Hepatocyte (in vitro differentiated cells): ENCODE measurements around the gene DIDO1. TPM values are rescaled to one million over a fixed set of nuclear protein-coding genes. Genes with fewer than 3 reads are reported as not detected.

Experiments used
- DNase-seq: peaks from one replicate; pipeline ENCODE4 v3.0.0-alpha.2; 2016; ENCODE audit warnings: low spot score
- H2AFZ ChIP-seq: fragments of 200-600 bp; sonication (generic); 2 replicates; pipeline ENCODE4 v1.6.0; 2016; ENCODE audit warnings: antibody characterized with exemption, mild to moderate bottlenecking
- H3K27ac ChIP-seq: fragments of 200-600 bp; sonication (generic); 2 replicates; pipeline ENCODE4 v1.5.1; 2016; ENCODE audit warnings: mild to moderate bottlenecking
- H3K27me3 ChIP-seq: fragments of 200-600 bp; sonication (generic); 2 replicates; pipeline ENCODE4 v1.6.1; 2016
- H3K36me3 ChIP-seq: fragments of 200-600 bp; sonication (generic); replicated peaks from 2 replicates; pipeline ENCODE4 v1.5.1; 2016; ENCODE audit warnings: low read depth; ENCODE audit not compliant: insufficient read depth
- H3K4me1 ChIP-seq: fragments of 200-600 bp; sonication (generic); 2 replicates; pipeline ENCODE4 v1.5.1; 2016; ENCODE audit warnings: mild to moderate bottlenecking, moderate library complexity; ENCODE audit not compliant: insufficient read depth
- H3K4me2 ChIP-seq: fragments of 200-600 bp; sonication (generic); 2 replicates; pipeline ENCODE4 v1.6.0; 2016
- H3K4me3 ChIP-seq: fragments of 200-600 bp; sonication (generic); 2 replicates; pipeline ENCODE4 v1.5.1; 2016; ENCODE audit warnings: mild to moderate bottlenecking
- H3K79me2 ChIP-seq: fragments of 200-600 bp; sonication (generic); 2 replicates; pipeline ENCODE4 v1.6.0; 2017; ENCODE audit warnings: mild to moderate bottlenecking
- H3K9me2 ChIP-seq: fragments of 200-600 bp; sonication (generic); replicated peaks from 2 replicates; pipeline ENCODE4 v1.6.0; 2017; ENCODE audit warnings: mild to moderate bottlenecking; ENCODE audit not compliant: insufficient read depth
- H3K9me3 ChIP-seq: fragments of 200-600 bp; sonication (generic); 2 replicates; pipeline ENCODE4 v1.5.1; 2016; ENCODE audit warnings: low read depth, mild to moderate bottlenecking
- H4K20me1 ChIP-seq: fragments of 200-600 bp; sonication (generic); 2 replicates; pipeline ENCODE4 v1.6.0; 2016; ENCODE audit warnings: mild to moderate bottlenecking; ENCODE audit not compliant: insufficient read depth, poor library complexity, severe bottlenecking
- CTCF ChIP-seq: fragments of 200-600 bp; sonication (generic); IDR thresholded peaks from 2 replicates; pipeline ENCODE4 v1.5.1; 2016; ENCODE audit warnings: antibody characterized with exemption, mild to moderate bottlenecking; ENCODE audit not compliant: poor library complexity
- EZH2 ChIP-seq: fragments of 200-600 bp; sonication (generic); IDR thresholded peaks from 2 replicates; pipeline ENCODE4 v1.6.1; 2016; ENCODE audit warnings: antibody characterized with exemption, mild to moderate bottlenecking, borderline replicate concordance
- EZH2phosphoT487 ChIP-seq: fragments of 200-600 bp; sonication (generic); IDR thresholded peaks from one replicate; pipeline ENCODE4 v1.6.1; 2018; ENCODE audit warnings: antibody characterized with exemption, mild to moderate bottlenecking, low read depth, moderate library complexity; ENCODE audit not compliant: unreplicated experiment, severe bottlenecking
- WGBS: methylation state at CpG from one replicate; pipeline ENCODE4 v1.1.6; 2016; ENCODE audit warnings: low lambda C conversion rate; ENCODE audit errors: missing lambda C conversion rate; 5-methylcytosine and 5-hydroxymethylcytosine counted together
- polyA plus RNA-seq: library from polyadenylated mRNA; unstranded; fragments of >200 nt; fragmentation: Nextera tagmentation; extraction: Ambion mirVana; gene quantifications from 2 replicates; pipeline ENCODE4 v1.2.1, GENCODE V29; 2016
- total RNA-seq: library from RNA; depleted of rRNA; stranded (reverse); fragments of >200 nt; gene quantifications from 2 replicates; pipeline ENCODE4 v1.2.3, GENCODE V29; 2014

The DIDO1 gene
- total and polyA plus RNA-seq, 2 experiments from 2014 or later, result 26.5 to 31.6 TPM

GRCh38 chr20:62886709-62887058 is 39.6 kb downstream of the DIDO1 start:
- peaks cover 2% of the 10 kb centered on the region for H3K36me3 ChIP-seq
- no peak overlapping the region for H3K27ac ChIP-seq
- H4K20me1 ChIP-seq, result no peaks in the 10 kb centered on the region

GRCh38 chr20:62885896-62886708 is 40.2 kb downstream of the DIDO1 start:
- Histone ChIP-seq H3K27me3 (no peaks in the 10 kb centered on the region), H3K4me3 (no peak overlapping the region), H3K4me2 (no peak overlapping the region), H3K27ac (no peak overlapping the region), H3K79me2 (no peaks in the 10 kb centered on the region), H3K36me3 (no peaks in the 10 kb centered on the region), H3K9me3 (no peaks in the 10 kb centered on the region), H3K9me2 (no peaks in the 10 kb centered on the region), H4K20me1 (no peaks in the 10 kb centered on the region), H3K4me1 (no peaks in the 10 kb centered on the region), H2AFZ (no peak overlapping the region)
- no peak for DNase-seq
- TF ChIP-seq CTCF (no peak), EZH2 (no peak), EZH2phosphoT487 (no peak)
- WGBS, result 88% methylated on average over 23 of the region's 23 CpGs

More at GRCh38 chr20:62886709-62887058, 39.6 kb downstream of the DIDO1 start:
- Histone ChIP-seq H3K4me1 (no peaks in the 10 kb centered on the region), H3K9me3 (no peaks in the 10 kb centered on the region), H3K9me2 (no peaks in the 10 kb centered on the region), H2AFZ (no peak overlapping the region), H3K27me3 (no peaks in the 10 kb centered on the region), H3K79me2 (no peaks in the 10 kb centered on the region), H3K4me3 (no peak overlapping the region), H3K4me2 (no peak overlapping the region)
- WGBS, result 96% methylated on average over 7 of the region's 7 CpGs
- TF ChIP-seq EZH2phosphoT487 (no peak), EZH2 (no peak), CTCF (no peak)
- DNase-seq, result no peak

GRCh38 chr20:62885046-62885895 is 41.0 kb downstream of the DIDO1 start:
- Histone ChIP-seq H3K36me3 (no peaks in the 10 kb centered on the region), H3K27me3 (no peaks in the 10 kb centered on the region), H4K20me1 (no peaks in the 10 kb centered on the region), H3K27ac (no peak overlapping the region), H3K4me1 (no peaks in the 10 kb centered on the region), H3K9me3 (no peaks in the 10 kb centered on the region), H3K79me2 (no peaks in the 10 kb centered on the region), H3K9me2 (no peaks in the 10 kb centered on the region), H2AFZ (no peak overlapping the region), H3K4me3 (no peak overlapping the region), H3K4me2 (no peak overlapping the region)
- WGBS, result 91% methylated on average over 20 of the region's 20 CpGs
- DNase-seq, result no peak
- TF ChIP-seq CTCF (no peak), EZH2 (no peak), EZH2phosphoT487 (no peak)
